Measurements from ENCODE around the gene MTA2. TPM values are rescaled to one million over a fixed set of nuclear protein-coding genes. Genes with fewer than 3 reads are reported as not detected.

MTA2 gene
- total and polyA plus RNA-seq, 2 of the 8 experiments (the other 6 are each of a cell fraction or from before 2014, with no cell fraction given) = 25.7 to 114 TPM

DNA sequence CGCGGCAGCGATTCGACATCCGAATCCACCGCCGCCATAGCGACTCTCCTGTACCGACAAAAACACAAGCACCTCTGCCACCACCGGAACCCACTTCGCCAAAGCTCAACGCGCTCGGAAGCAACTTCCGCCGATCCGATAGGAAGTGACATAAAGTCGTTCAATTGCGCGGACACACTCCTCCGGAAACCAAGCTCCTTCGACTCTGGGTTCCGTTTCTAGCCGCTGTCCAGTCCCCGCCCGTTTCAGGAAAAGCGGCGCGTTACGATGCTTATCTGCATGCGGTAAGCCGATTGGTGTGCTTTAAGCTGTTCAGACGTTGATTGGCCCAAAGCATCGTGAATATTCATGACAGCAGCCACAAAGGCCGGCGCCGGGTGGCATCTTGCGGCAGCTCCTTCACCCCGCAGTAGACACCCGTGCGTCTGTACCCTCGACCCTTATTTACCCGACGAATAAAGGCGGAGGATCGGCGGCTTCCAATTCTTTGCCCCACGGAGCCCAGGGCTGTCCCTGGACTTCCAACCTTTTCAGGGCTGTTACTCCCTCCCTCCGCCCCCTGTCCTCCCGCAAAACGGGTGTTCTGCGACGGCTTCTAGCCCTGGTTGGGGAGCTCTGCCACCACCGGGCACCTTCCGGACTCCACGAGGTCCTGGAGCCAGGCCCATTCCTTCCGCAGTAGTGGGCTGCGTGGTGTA is 10.1 kb downstream of the MTA2 start, which contains the start of gene TUT1 (continued):
- TF ChIP-seq NANOG (IDR thresholded peaks at IDR 0.05; ENCODE audit: insufficient read depth, low read depth, low read length, poor library complexity, severe bottlenecking) (peak; percentile 48), RNF2 (IDR thresholded peaks at IDR 0.05; ENCODE audit: borderline replicate concordance, low read depth, low read length, missing control alignments, poor library complexity, severe bottlenecking) (no peak), KDM1A (IDR thresholded peaks at IDR 0.05; ENCODE audit: borderline replicate concordance, low read length) (no peak), BCL11A (IDR thresholded peaks at IDR 0.05; ENCODE audit: low read depth in 2 of 2, low read length in 2 of 2) (no peak), POU5F1 (IDR thresholded peaks at IDR 0.05; ENCODE audit: low read depth, low read length) (peak; percentile 62; the same call in 1 of the 2 replicates), POLR2A (IDR thresholded peaks at IDR 0.05; ENCODE audit: control extremely low read depth in 1 of 2, low read depth in 2 of 2, low read length in 2 of 2) (peak; percentile 91 to 93), SP1 (IDR thresholded peaks at IDR 0.05; ENCODE audit: low read depth, low read length) (peak; percentile 92), SIX5 (IDR thresholded peaks at IDR 0.05; ENCODE audit: low read depth, low read length) (peak; percentile 44; the same call in 1 of the 2 replicates), TEAD4 (IDR thresholded peaks at IDR 0.05; ENCODE audit: low read depth, low read length) (0 out of 2 replicates have a peak, but pooled peaks have one; percentile 3), BRCA1 (IDR thresholded peaks at IDR 0.05; ENCODE audit: low read depth, low read length) (no peak), SIN3A (conservative IDR thresholded peaks at IDR 0.05 in 1 of 2, IDR thresholded peaks at IDR 0.05 in 1 of 2; ENCODE audit: low read depth in 1 of 2, low read length in 2 of 2) (peak; percentile 92 to 97), TAF7 (optimal IDR thresholded peaks at IDR 0.05; ENCODE audit: borderline replicate concordance, low read depth, low read length) (peak; percentile 78), SP2 (IDR thresholded peaks at IDR 0.05; ENCODE audit: low read length) (no peak), SP4 (IDR thresholded peaks at IDR 0.05; ENCODE audit: low read length) (peak; percentile 96), POLR2AphosphoS5 (IDR thresholded peaks at IDR 0.05; ENCODE audit: low read depth, low read length) (peak; percentile 93), CREB1 (IDR thresholded peaks at IDR 0.05) (peak; percentile 96), CTBP2 (IDR thresholded peaks at IDR 0.05; ENCODE audit: borderline replicate concordance, insufficient read depth, insufficient read length, low read length) (no peak), ATF2 (IDR thresholded peaks at IDR 0.05; ENCODE audit: low read length) (peak; percentile 95), RAD21 (IDR thresholded peaks at IDR 0.05 in 1 of 2, conservative IDR thresholded peaks at IDR 0.05 in 1 of 2; ENCODE audit: low read depth in 2 of 2, low read length in 2 of 2) (no peak; a peak in 1 of 4 replicates), TBP (IDR thresholded peaks at IDR 0.05; ENCODE audit: low read depth, low read length) (peak; percentile 91), MAX (IDR thresholded peaks at IDR 0.05) (peak; percentile 79), CEBPB (IDR thresholded peaks at IDR 0.05; ENCODE audit: low read depth, low read length) (no peak), MAFK (IDR thresholded peaks at IDR 0.05; ENCODE audit: low read depth, low read length) (no peak)

Data from H1 (cell line).